Right atrium auricular region (tissue), 2 donors: ENCODE results near the gene ACYP2. TPM values are rescaled to one million over a fixed set of nuclear protein-coding genes. Genes with fewer than 3 reads are reported as not detected.
A peak's percentile ranks its signal among the peaks of the same experiment; 100 is the strongest.

Experiments
- DNase-seq: peaks from one replicate; pipeline ENCODE4 v3.0.0-alpha.2; 2019; ENCODE audit warnings: low spot score
- H3K27ac ChIP-seq, 2 donors: fragments of 200-600 bp; sonication (generic); 1 replicate in 1 of 2; 2 replicates in 1 of 2; pipeline ENCODE4 v1.5.1; 2016 to 2019
- H3K27me3 ChIP-seq, 2 donors: fragments of 200-600 bp; sonication (generic); one replicate each; pipeline versions ENCODE4 v1.5.1 to v1.6.0; 2017 to 2019
- H3K36me3 ChIP-seq: fragments of 200-600 bp; sonication (generic); one replicate; pipeline ENCODE4 v1.5.1; 2016
- H3K4me1 ChIP-seq, 2 donors: fragments of 200-600 bp; sonication (generic); one replicate each; pipeline versions ENCODE4 v1.5.1 to v1.6.0; 2017 to 2019
- H3K4me3 ChIP-seq, 2 donors: fragments of 200-600 bp; sonication (generic); 1 replicate in 1 of 2; 2 replicates in 1 of 2; pipeline ENCODE4 v1.5.1; 2017 to 2019; ENCODE audit warnings: mild to moderate bottlenecking in 1 of 2, moderate library complexity in 1 of 2
- H3K9me3 ChIP-seq, 2 donors: fragments of 200-600 bp; sonication (generic); one replicate each; pipeline ENCODE4 v1.5.1; 2019
- CTCF ChIP-seq, 2 donors: fragments of 200-600 bp; sonication (generic); IDR thresholded peaks; one replicate each; pipeline ENCODE4 v1.5.1; 2019; ENCODE audit warnings: antibody characterized with exemption in 2 of 2
- total RNA-seq, 2 donors: library from RNA; depleted of rRNA; stranded (reverse); fragments of >200 nt; gene quantifications; one replicate each; pipeline ENCODE4 v1.1.0, GENCODE V29; 2016

The ACYP2 gene
- total RNA-seq, 2 donors from 2014 or later: 32.7 to 48.1 TPM

GRCh38 chr2:54194761-54195750, 79.6 kb downstream of the ACYP2 start:
- TF ChIP-seq CTCF (IDR thresholded peaks at IDR 0.05): no peak
- H3K9me3 ChIP-seq: no peaks in the 10 kb centered on the region

GRCh38 chr2:54196646-54197045, 81.2 kb downstream of the ACYP2 start:
- H3K9me3 ChIP-seq: no peaks in the 10 kb centered on the region
- DNase-seq: no peak

More at GRCh38 chr2:54194761-54195750, 79.6 kb downstream of the ACYP2 start:
- Histone ChIP-seq H3K27ac (no peak overlapping the region), H3K36me3 (no peaks in the 10 kb centered on the region), H3K27me3 (no peaks in the 10 kb centered on the region), H3K4me1 (no peaks in the 10 kb centered on the region), H3K4me3 (no peak overlapping the region)
- no peak for DNase-seq

GRCh38 chr2:54204476-54204875, 89.1 kb downstream of the ACYP2 start:
- Histone ChIP-seq H3K27me3 (no peaks in the 10 kb centered on the region), H3K4me1 (peaks cover 0 to 25% of the 10 kb centered on the region in 2 donors), H3K27ac (no peak overlapping the region), H3K36me3 (no peaks in the 10 kb centered on the region), H3K9me3 (no peaks in the 10 kb centered on the region), H3K4me3 (no peak overlapping the region)
- no peak for DNase-seq
- TF ChIP-seq CTCF (IDR thresholded peaks at IDR 0.05): no peak

More at GRCh38 chr2:54196646-54197045, 81.2 kb downstream of the ACYP2 start:
- Histone ChIP-seq H3K4me1 (no peaks in the 10 kb centered on the region), H3K36me3 (no peaks in the 10 kb centered on the region), H3K4me3 (no peak overlapping the region), H3K27me3 (no peaks in the 10 kb centered on the region), H3K27ac (no peak overlapping the region)
- no peak for TF ChIP-seq CTCF (IDR thresholded peaks at IDR 0.05)

GRCh38 chr2:54206596-54206995, 91.2 kb downstream of the ACYP2 start:
- peaks cover 0 to 25% of the 10 kb centered on the region in 2 donors for H3K4me1 ChIP-seq
- DNase-seq: no peak
- no peak overlapping the region for H3K27ac ChIP-seq
- H3K9me3 ChIP-seq: no peaks in the 10 kb centered on the region
- H3K36me3 ChIP-seq: no peaks in the 10 kb centered on the region
- H3K27me3 ChIP-seq: no peaks in the 10 kb centered on the region
- no peak overlapping the region for H3K4me3 ChIP-seq
- TF ChIP-seq CTCF (IDR thresholded peaks at IDR 0.05): peak; percentile 56 to 74

GRCh38 chr2:54207666-54208195, 92.3 kb downstream of the ACYP2 start:
- Histone ChIP-seq H3K27me3 (no peaks in the 10 kb centered on the region), H3K36me3 (no peaks in the 10 kb centered on the region), H3K4me1 (peaks cover 0 to 25% of the 10 kb centered on the region in 2 donors), H3K9me3 (no peaks in the 10 kb centered on the region), H3K27ac (peak overlapping the region; percentile 50 to 61), H3K4me3 (no peak overlapping the region)
- DNase-seq: no peak
- no peak for TF ChIP-seq CTCF (IDR thresholded peaks at IDR 0.05)
